ENCODE measurements around the gene ERI3. TPM values are rescaled to one million over a fixed set of nuclear protein-coding genes. Genes with fewer than 3 reads are reported as not detected.
A peak's percentile ranks its signal among the peaks of the same experiment; 100 is the strongest.

Gene ERI3
- total and polyA plus RNA-seq, 7 donors, result 50.4 to 96.8 (median 59.5) TPM

- Histone ChIP-seq H3K36me3 (ENCODE audit: insufficient read depth in 1 of 2, low read depth in 1 of 2) (peaks cover 0 to 8% of the 10 kb centered on the region in 2 donors), H3K27ac (no peak overlapping the region), H3K4me3 (no peak overlapping the region), H3K9me3 (no peaks in the 10 kb centered on the region), H3K4me1 (peaks cover 16% of the 10 kb centered on the region), H3K27me3 (ENCODE audit: insufficient read depth in 3 of 3, low read length in 2 of 3) (no peaks in the 10 kb centered on the region)
- peak in 3 of 4 donors; percentile 4 to 44 (median 42) for ATAC-seq
- intact Hi-C loops (cut with DNase I), result no loop called here
- WGBS, 3 donors, result 89 to 92% (median 91%) methylated on average over 9 of the region's 9 CpGs
- DNase-seq, result no peak
- TF ChIP-seq, protein P1, sequence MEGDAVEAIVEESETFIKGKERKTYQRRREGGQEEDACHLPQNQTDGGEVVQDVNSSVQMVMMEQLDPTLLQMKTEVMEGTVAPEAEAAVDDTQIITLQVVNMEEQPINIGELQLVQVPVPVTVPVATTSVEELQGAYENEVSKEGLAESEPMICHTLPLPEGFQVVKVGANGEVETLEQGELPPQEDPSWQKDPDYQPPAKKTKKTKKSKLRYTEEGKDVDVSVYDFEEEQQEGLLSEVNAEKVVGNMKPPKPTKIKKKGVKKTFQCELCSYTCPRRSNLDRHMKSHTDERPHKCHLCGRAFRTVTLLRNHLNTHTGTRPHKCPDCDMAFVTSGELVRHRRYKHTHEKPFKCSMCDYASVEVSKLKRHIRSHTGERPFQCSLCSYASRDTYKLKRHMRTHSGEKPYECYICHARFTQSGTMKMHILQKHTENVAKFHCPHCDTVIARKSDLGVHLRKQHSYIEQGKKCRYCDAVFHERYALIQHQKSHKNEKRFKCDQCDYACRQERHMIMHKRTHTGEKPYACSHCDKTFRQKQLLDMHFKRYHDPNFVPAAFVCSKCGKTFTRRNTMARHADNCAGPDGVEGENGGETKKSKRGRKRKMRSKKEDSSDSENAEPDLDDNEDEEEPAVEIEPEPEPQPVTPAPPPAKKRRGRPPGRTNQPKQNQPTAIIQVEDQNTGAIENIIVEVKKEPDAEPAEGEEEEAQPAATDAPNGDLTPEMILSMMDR (IDR thresholded peaks at IDR 0.05), result no peak
Observed at GRCh38 chr1:44240802-44241671, 114.0 kb downstream of the ERI3 start.

DNA sequence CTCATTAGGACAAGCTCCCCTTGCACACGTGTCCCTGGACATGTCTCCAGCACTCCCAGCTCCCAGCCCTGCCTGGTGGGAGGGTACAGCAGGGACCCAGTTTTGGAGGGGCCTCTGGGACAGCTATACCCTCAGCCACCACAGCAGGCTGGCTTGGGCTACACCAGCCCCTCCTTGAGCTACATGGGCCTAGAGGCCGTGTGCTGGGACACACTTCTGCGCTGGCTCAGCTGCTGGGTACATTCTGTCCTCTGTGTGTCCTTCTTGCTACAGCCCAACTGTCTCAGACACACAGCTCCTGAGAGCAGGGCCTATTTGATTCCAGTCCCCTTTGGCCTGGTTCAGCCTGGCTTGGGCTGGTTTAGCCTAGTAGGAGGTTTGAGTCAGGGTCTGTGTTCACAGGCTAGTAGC lies 115.1 kb downstream of the ERI3 start:
- DNase-seq, result peak in 1 of 2 donors; percentile 74
- Histone ChIP-seq H3K4me1 (peaks cover 16% of the 10 kb centered on the region), H3K9me3 (no peaks in the 10 kb centered on the region), H3K27ac (peak overlapping the region; percentile 46), H3K27me3 (ENCODE audit: insufficient read depth in 3 of 3, low read length in 2 of 3) (no peaks in the 10 kb centered on the region), H3K4me3 (no peak overlapping the region), H3K36me3 (ENCODE audit: insufficient read depth in 1 of 2, low read depth in 1 of 2) (peaks cover 0 to 8% of the 10 kb centered on the region in 2 donors)
- intact Hi-C loops (cut with DNase I), result no loop called here
- peak; percentile 66 to 93 (median 84) for ATAC-seq
- TF ChIP-seq, protein P1 (IDR thresholded peaks at IDR 0.05), result no peak
- WGBS, 3 donors, result 35 to 63% (median 53%) methylated on average over 3 of the region's 3 CpGs

DNA sequence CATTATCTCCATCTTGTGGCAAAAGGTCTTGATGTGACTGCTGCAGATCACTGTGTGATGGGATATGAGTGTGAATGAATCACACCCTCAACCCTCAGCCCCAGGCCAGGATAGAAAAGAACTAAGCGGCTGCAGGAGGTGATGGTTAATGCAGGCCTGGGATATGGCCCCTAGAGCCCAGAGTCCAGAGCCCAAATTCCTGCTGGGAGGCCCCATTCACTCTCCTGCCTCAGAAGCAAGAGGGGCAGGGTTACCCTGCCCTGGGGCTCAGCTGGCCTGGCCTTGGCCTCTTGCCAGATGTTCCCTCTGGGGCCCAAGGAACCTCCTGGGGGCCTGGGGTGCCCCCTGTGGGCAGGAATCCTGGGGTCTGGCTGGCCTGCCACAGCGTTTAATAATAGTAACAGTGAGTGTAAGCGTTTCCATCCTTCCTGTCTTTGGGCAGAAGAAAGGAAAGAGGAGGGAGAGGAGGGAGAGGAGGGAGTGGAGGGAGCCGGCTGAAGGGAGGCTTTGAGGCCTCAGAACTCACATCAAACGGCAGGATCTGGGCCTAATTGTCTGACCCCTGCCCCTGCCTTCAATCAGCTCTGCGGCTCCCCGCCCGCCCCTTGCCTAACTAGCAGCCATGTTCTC lies 115.6 kb downstream of the ERI3 start:
- 45 to 59% (median 55%) methylated on average over 6 to 8 of the region's 8 CpGs for WGBS, 3 donors
- intact Hi-C loops (cut with DNase I), result no loop called here

DNA sequence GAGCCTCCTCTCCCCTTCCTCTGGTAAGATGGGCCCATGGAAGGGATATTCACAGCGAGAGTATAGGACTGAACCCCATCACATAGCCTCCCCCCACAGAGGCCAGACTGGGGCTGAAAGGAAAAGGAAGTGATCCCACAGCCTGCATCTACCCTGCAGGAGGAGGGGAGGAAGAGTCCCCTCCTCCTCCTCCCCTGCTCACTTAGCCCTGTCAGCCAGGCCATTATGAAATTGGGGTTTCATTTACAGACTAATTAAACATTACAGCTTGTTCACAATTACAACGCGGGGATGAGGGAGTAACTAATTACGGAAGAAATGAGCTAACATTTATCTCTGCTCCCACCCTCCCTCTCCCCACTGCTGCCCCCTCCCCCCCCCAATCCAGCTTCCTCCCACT lies 116.4 kb downstream of the ERI3 start:
- no peak for DNase-seq
- Histone ChIP-seq H3K4me3 (no peak overlapping the region), H3K27ac (no peak overlapping the region), H3K9me3 (no peaks in the 10 kb centered on the region), H3K36me3 (ENCODE audit: insufficient read depth in 1 of 2, low read depth in 1 of 2) (peaks cover 0 to 3% of the 10 kb centered on the region in 2 donors), H3K4me1 (peaks cover 16% of the 10 kb centered on the region), H3K27me3 (ENCODE audit: insufficient read depth in 3 of 3, low read length in 2 of 3) (no peaks in the 10 kb centered on the region)
- TF ChIP-seq, protein P1 (IDR thresholded peaks at IDR 0.05), result no peak
- intact Hi-C loops (cut with DNase I), result no loop called here
- ATAC-seq, result no peak
- 70 to 88% (median 79%) methylated on average over 3 to 4 of the region's 4 CpGs for WGBS, 3 donors

More for the DNA sequence above, 115.6 kb downstream of the ERI3 start:
- Histone ChIP-seq H3K4me3 (no peak overlapping the region), H3K9me3 (no peaks in the 10 kb centered on the region), H3K27me3 (ENCODE audit: insufficient read depth in 3 of 3, low read length in 2 of 3) (no peaks in the 10 kb centered on the region), H3K36me3 (ENCODE audit: insufficient read depth in 1 of 2, low read depth in 1 of 2) (peaks cover 0 to 8% of the 10 kb centered on the region in 2 donors), H3K27ac (peak overlapping the region; percentile 46), H3K4me1 (peaks cover 16% of the 10 kb centered on the region)
- ATAC-seq (peak in 3 of 4 donors; percentile 15 to 32 (median 19)), DNase-seq (no peak)
- TF ChIP-seq, protein P1 (IDR thresholded peaks at IDR 0.05), result no peak

All from psoas muscle (tissue), 8 donors.